Measurements from ENCODE around the gene LTK. TPM values are rescaled to one million over a fixed set of nuclear protein-coding genes. Genes with fewer than 3 reads are reported as not detected.

The LTK gene
- total RNA-seq (1 to 10 TPM in 3 of 4 donors, under 1 TPM in 1; 0.95 to 1.5 (median 1.2) TPM), polyA plus RNA-seq (1.6 TPM)
- long read RNA-seq, donor 1: 0 reads
- long read RNA-seq, donor 2, partial matches to known transcripts: 0 of 2 reads
- long read RNA-seq, donor 2, other reads (novel, unspliced or antisense): 2 of 2 reads
- long read RNA-seq, donor 3, partial matches to known transcripts: 0 of 1 reads
- long read RNA-seq, donor 3, other reads (novel, unspliced or antisense): 1 of 1 reads
- long read RNA-seq, donor 4, partial matches to known transcripts: 0 of 1 reads
- long read RNA-seq, donor 4, other reads (novel, unspliced or antisense): 1 of 1 reads

- DNase-seq (peak; percentile 55 to 77 (median 75)), ATAC-seq (peak; percentile 51 to 70)
- Histone ChIP-seq H3K27me3 (ENCODE audit: control insufficient read depth, insufficient read depth) (no peaks in the 10 kb centered on the region), H3K4me1 (ENCODE audit: control insufficient read depth, insufficient read depth, low read length) (peaks cover 7% of the 10 kb centered on the region), H3K9me3 (ENCODE audit: control insufficient read depth, low read length) (no peaks in the 10 kb centered on the region), H3K4me3 (ENCODE audit: low read length) (peak within 1 kb of the TSS; percentile 55), H3K27ac (ENCODE audit: low read length) (no peak within 1 kb of the TSS)
- WGBS: 6% methylated on average over 33 of the region's 33 CpGs
- intact Hi-C loops (cut with DNase I): no loop called here
Measured at GRCh38 chr15:41513506-41514227, at the start of gene LTK. Gene LTK (minus strand): TSS chr15:41513827. CDS start chr15:41513709, 118 bp downstream.

GRCh38 chr15:41562784-41563198, 49.2 kb upstream of the LTK start:
- ATAC-seq (no peak), DNase-seq (peak in 2 of 3 donors; percentile 64 to 74)
- no peaks in the 10 kb centered on the region for H3K27me3 ChIP-seq (ENCODE audit: control insufficient read depth, insufficient read depth)
- no peaks in the 10 kb centered on the region for H3K9me3 ChIP-seq (ENCODE audit: control insufficient read depth, low read length)
- no peak overlapping the region for H3K27ac ChIP-seq (ENCODE audit: low read length)
- intact Hi-C loops (cut with DNase I): no loop called here
- H3K4me1 ChIP-seq (ENCODE audit: control insufficient read depth, insufficient read depth, low read length): peaks cover 3% of the 10 kb centered on the region
- H3K4me3 ChIP-seq (ENCODE audit: low read length): no peak overlapping the region
- 66% methylated on average over 4 of the region's 4 CpGs for WGBS

GRCh38 chr15:41562244-41562643, 48.6 kb upstream of the LTK start:
- H3K4me3 ChIP-seq (ENCODE audit: low read length): no peak overlapping the region
- DNase-seq (no peak), ATAC-seq (no peak)
- H3K9me3 ChIP-seq (ENCODE audit: control insufficient read depth, low read length): no peaks in the 10 kb centered on the region
- WGBS: 55% methylated on average over 5 of the region's 5 CpGs
- no peak overlapping the region for H3K27ac ChIP-seq (ENCODE audit: low read length)
- intact Hi-C loops (cut with DNase I): no loop called here
- peaks cover 2% of the 10 kb centered on the region for H3K4me1 ChIP-seq (ENCODE audit: control insufficient read depth, insufficient read depth, low read length)
- H3K27me3 ChIP-seq (ENCODE audit: control insufficient read depth, insufficient read depth): no peaks in the 10 kb centered on the region

- Histone ChIP-seq H3K4me3 (ENCODE audit: low read length) (no peak overlapping the region), H3K27ac (ENCODE audit: low read length) (peak overlapping the region; percentile 43), H3K27me3 (ENCODE audit: control insufficient read depth, insufficient read depth) (no peaks in the 10 kb centered on the region), H3K9me3 (ENCODE audit: control insufficient read depth, low read length) (no peaks in the 10 kb centered on the region), H3K4me1 (ENCODE audit: control insufficient read depth, insufficient read depth, low read length) (peaks cover 2% of the 10 kb centered on the region)
- ATAC-seq (peak; percentile 44 to 65), DNase-seq (peak; percentile 78 to 90 (median 89))
- intact Hi-C loops (cut with DNase I): no loop called here
- WGBS: 58% methylated on average over 3 of the region's 3 CpGs
Measured at GRCh38 chr15:41561777-41562145, 48.1 kb upstream of the LTK start.

GRCh38 chr15:41561104-41561776, 47.6 kb upstream of the LTK start:
- intact Hi-C loops (cut with DNase I): no loop called here
- WGBS: 87% methylated on average over 16 of the region's 16 CpGs
- Histone ChIP-seq H3K4me3 (ENCODE audit: low read length) (no peak overlapping the region), H3K9me3 (ENCODE audit: control insufficient read depth, low read length) (no peaks in the 10 kb centered on the region), H3K27ac (ENCODE audit: low read length) (no peak overlapping the region), H3K27me3 (ENCODE audit: control insufficient read depth, insufficient read depth) (no peaks in the 10 kb centered on the region), H3K4me1 (ENCODE audit: control insufficient read depth, insufficient read depth, low read length) (peaks cover 2% of the 10 kb centered on the region)
- DNase-seq: peak in 1 of 3 donors; percentile 53
- no peak for ATAC-seq

- no peak overlapping the region for H3K27ac ChIP-seq (ENCODE audit: low read length)
- intact Hi-C loops (cut with DNase I): no loop called here
- DNase-seq: no peak
- no peaks in the 10 kb centered on the region for H3K9me3 ChIP-seq (ENCODE audit: control insufficient read depth, low read length)
- no peaks in the 10 kb centered on the region for H3K27me3 ChIP-seq (ENCODE audit: control insufficient read depth, insufficient read depth)
- peaks cover 2% of the 10 kb centered on the region for H3K4me1 ChIP-seq (ENCODE audit: control insufficient read depth, insufficient read depth, low read length)
- WGBS: 61% methylated on average over 2 of the region's 2 CpGs
- ATAC-seq: no peak
- H3K4me3 ChIP-seq (ENCODE audit: low read length): no peak overlapping the region
Measured at GRCh38 chr15:41560572-41560874, 46.9 kb upstream of the LTK start.

- peaks cover 2% of the 10 kb centered on the region for H3K4me1 ChIP-seq (ENCODE audit: control insufficient read depth, insufficient read depth, low read length)
- intact Hi-C loops (cut with DNase I): no loop called here
- WGBS: 1% methylated on average over 60 of the region's 60 CpGs
- DNase-seq: peak in 2 of 3 donors; percentile 58 to 67
- no peaks in the 10 kb centered on the region for H3K27me3 ChIP-seq (ENCODE audit: control insufficient read depth, insufficient read depth)
- no peaks in the 10 kb centered on the region for H3K9me3 ChIP-seq (ENCODE audit: control insufficient read depth, low read length)
- no peak for ATAC-seq
- peak overlapping the region; percentile 94 for H3K4me3 ChIP-seq (ENCODE audit: low read length)
- H3K27ac ChIP-seq (ENCODE audit: low read length): peak overlapping the region; percentile 20
Measured at GRCh38 chr15:41559239-41559782, 45.7 kb upstream of the LTK start.

- ATAC-seq (peak; percentile 61 to 76), DNase-seq (peak; percentile 66 to 87 (median 84))
- WGBS: 1% methylated on average over 81 of the region's 81 CpGs
Measured at GRCh38 chr15:41558400-41559238, 45.0 kb upstream of the LTK start, which contains the start of gene TYRO3. Gene TYRO3 (plus strand): TSS chr15:41559212. CDS start chr15:41559258, 46 bp downstream.

GRCh38 chr15:41557673-41558399, 44.2 kb upstream of the LTK start:
- Histone ChIP-seq H3K27me3 (ENCODE audit: control insufficient read depth, insufficient read depth) (no peaks in the 10 kb centered on the region), H3K27ac (ENCODE audit: low read length) (peak overlapping the region; percentile 9), H3K4me1 (ENCODE audit: control insufficient read depth, insufficient read depth, low read length) (peaks cover 2% of the 10 kb centered on the region), H3K9me3 (ENCODE audit: control insufficient read depth, low read length) (no peaks in the 10 kb centered on the region), H3K4me3 (ENCODE audit: low read length) (no peak overlapping the region)
- DNase-seq (peak; percentile 41 to 85 (median 82)), ATAC-seq (peak; percentile 52 to 67)
- intact Hi-C loops (cut with DNase I): no loop called here
- WGBS: 8% methylated on average over 7 of the region's 7 CpGs

More at GRCh38 chr15:41558400-41559238, 45.0 kb upstream of the LTK start, which contains the start of gene TYRO3:
- Histone ChIP-seq H3K27ac (ENCODE audit: low read length) (peak within 1 kb of the TSS; percentile 20), H3K9me3 (ENCODE audit: control insufficient read depth, low read length) (no peaks in the 10 kb centered on the region), H3K4me3 (ENCODE audit: low read length) (peak within 1 kb of the TSS; percentile 94), H3K4me1 (ENCODE audit: control insufficient read depth, insufficient read depth, low read length) (peaks cover 2% of the 10 kb centered on the region), H3K27me3 (ENCODE audit: control insufficient read depth, insufficient read depth) (no peaks in the 10 kb centered on the region)
- intact Hi-C loops (cut with DNase I): no loop called here

GRCh38 chr15:41556677-41557076, 43.0 kb upstream of the LTK start:
- H3K27ac ChIP-seq (ENCODE audit: low read length): no peak overlapping the region
- H3K4me1 ChIP-seq (ENCODE audit: control insufficient read depth, insufficient read depth, low read length): peaks cover 2% of the 10 kb centered on the region
- ATAC-seq (no peak), DNase-seq (no peak)
- H3K9me3 ChIP-seq (ENCODE audit: control insufficient read depth, low read length): no peaks in the 10 kb centered on the region
- no peaks in the 10 kb centered on the region for H3K27me3 ChIP-seq (ENCODE audit: control insufficient read depth, insufficient read depth)
- WGBS: 78% methylated on average over 5 of the region's 5 CpGs
- intact Hi-C loops (cut with DNase I): no loop called here
- H3K4me3 ChIP-seq (ENCODE audit: low read length): no peak overlapping the region

All from right cardiac atrium (tissue), 5 donors.